H1 (cell line): Measurements from ENCODE around the gene RNU7-1. TPM values are rescaled to one million over a fixed set of nuclear protein-coding genes. Genes with fewer than 3 reads are reported as not detected.
A peak's percentile ranks its signal among the peaks of the same experiment; 100 is the strongest.

Experiments
- BACH1 ChIP-seq: IDR thresholded peaks from 2 replicates; pipeline ENCODE4 v1.6.1; 2012; ENCODE audit warnings: low read length, improper control_type of control experiment
- CTBP2 ChIP-seq: IDR thresholded peaks from 2 replicates; pipeline ENCODE4 v1.7.0; 2011; ENCODE audit warnings: borderline replicate concordance, mild to moderate bottlenecking, moderate library complexity, mixed read lengths, low read length; ENCODE audit not compliant: insufficient read depth, insufficient read length
- E2F6 ChIP-seq: IDR thresholded peaks from 2 replicates; pipeline ENCODE4 v1.6.1; 2012; ENCODE audit warnings: inconsistent platforms
- EGR1 ChIP-seq: IDR thresholded peaks from 2 replicates; pipeline ENCODE4 v1.6.1; 2011; ENCODE audit warnings: low read depth, low read length, borderline replicate concordance
- GTF2F1 ChIP-seq: IDR thresholded peaks from 2 replicates; pipeline ENCODE4 v1.6.1; 2012; ENCODE audit warnings: low read depth, low read length, improper control_type of control experiment, borderline replicate concordance
- KDM1A ChIP-seq: fragments of 200-600, 300-600 bp; sonication (generic); IDR thresholded peaks from 2 replicates; pipeline ENCODE4 v1.7.1; 2016; ENCODE audit warnings: mild to moderate bottlenecking, low read length, borderline replicate concordance
- KDM5A ChIP-seq: fragments of 200-600 bp; IDR thresholded peaks from 2 replicates; pipeline ENCODE4 v1.7.1; 2012; ENCODE audit warnings: mild to moderate bottlenecking, low read length, inconsistent platforms, mixed read lengths
- POLR2A ChIP-seq, 2 experiments: IDR thresholded peaks; 1 replicate in 1 of 2; 2 replicates in 1 of 2; pipeline ENCODE4 v1.6.1; 2011; ENCODE audit warnings: low read depth in 2 of 2, low read length in 2 of 2, mild to moderate bottlenecking in 2 of 2; ENCODE audit errors: control extremely low read depth in 1 of 2
- RBBP5 ChIP-seq: IDR thresholded peaks from 2 replicates; pipeline ENCODE4 v1.7.1; 2012; ENCODE audit warnings: low read depth, mild to moderate bottlenecking, inconsistent platforms, low read length, moderate library complexity, borderline replicate concordance
- RFX5 ChIP-seq: IDR thresholded peaks from 2 replicates; pipeline ENCODE4 v1.6.1; 2011; ENCODE audit warnings: low read depth, low read length, improper control_type of control experiment, borderline replicate concordance
- RXRA ChIP-seq: IDR thresholded peaks from 2 replicates; pipeline ENCODE4 v1.6.1; 2011; ENCODE audit warnings: low read depth, mild to moderate bottlenecking, low read length, moderate library complexity; ENCODE audit not compliant: insufficient read depth
- SIN3A ChIP-seq, 2 experiments: IDR thresholded peaks in 1 of 2; conservative IDR thresholded peaks in 1 of 2; 2 replicates each; pipeline ENCODE4 v1.6.1; 2011 to 2012; ENCODE audit warnings: low read length in 2 of 2, improper control_type of control experiment in 1 of 2, low read depth in 1 of 2, mild to moderate bottlenecking in 1 of 2
- SIRT6 ChIP-seq: IDR thresholded peaks from one replicate; pipeline ENCODE4 v1.7.1; 2012; ENCODE audit warnings: low read length, inconsistent platforms
- SRF ChIP-seq: IDR thresholded peaks from 2 replicates; pipeline ENCODE4 v1.6.1; 2011; ENCODE audit warnings: mild to moderate bottlenecking, low read depth, low read length, moderate library complexity
- TCF12 ChIP-seq: IDR thresholded peaks from 2 replicates; pipeline ENCODE4 v1.6.1; 2011; ENCODE audit warnings: low read depth, mild to moderate bottlenecking, low read length
- polyA plus RNA-seq, 7 experiments: library from polyadenylated mRNA; depleted of rRNA in 3 of 7; stranded (reverse) in 5 of 7; unstranded in 2 of 7; fragments of >200 nt in 5 of 7; fragments of 200-250 nt in 2 of 7; gene quantifications; 1 replicate in 5 of 7; 2 replicates in 1 of 7; 4 replicates in 1 of 7; pipeline versions ENCODE4 v1.2.1 to v1.2.3, GENCODE V29; 2011 to 2013; ENCODE audit warnings: missing spikeins in 2 of 7, mixed read lengths in 2 of 7
- total RNA-seq: library from RNA; stranded (reverse); fragmentation: NEBNext Ultra II Directional; extraction: Animal tissue kit (Norgen Biotek cat#: 25700); gene quantifications from 2 replicates; pipeline ENCODE4 v1.2.1, GENCODE V29; 2021
- TF ChIP-seq, protein P1 (sequence below): IDR thresholded peaks from 2 replicates; pipeline ENCODE4 v1.6.1; 2011; ENCODE audit warnings: low read length, improper control_type of control experiment

Gene RNU7-1
- total and polyA plus RNA-seq, 2 of the 8 experiments (the other 6 are each of a cell fraction or from before 2014, with no cell fraction given) = not detected

DNA sequence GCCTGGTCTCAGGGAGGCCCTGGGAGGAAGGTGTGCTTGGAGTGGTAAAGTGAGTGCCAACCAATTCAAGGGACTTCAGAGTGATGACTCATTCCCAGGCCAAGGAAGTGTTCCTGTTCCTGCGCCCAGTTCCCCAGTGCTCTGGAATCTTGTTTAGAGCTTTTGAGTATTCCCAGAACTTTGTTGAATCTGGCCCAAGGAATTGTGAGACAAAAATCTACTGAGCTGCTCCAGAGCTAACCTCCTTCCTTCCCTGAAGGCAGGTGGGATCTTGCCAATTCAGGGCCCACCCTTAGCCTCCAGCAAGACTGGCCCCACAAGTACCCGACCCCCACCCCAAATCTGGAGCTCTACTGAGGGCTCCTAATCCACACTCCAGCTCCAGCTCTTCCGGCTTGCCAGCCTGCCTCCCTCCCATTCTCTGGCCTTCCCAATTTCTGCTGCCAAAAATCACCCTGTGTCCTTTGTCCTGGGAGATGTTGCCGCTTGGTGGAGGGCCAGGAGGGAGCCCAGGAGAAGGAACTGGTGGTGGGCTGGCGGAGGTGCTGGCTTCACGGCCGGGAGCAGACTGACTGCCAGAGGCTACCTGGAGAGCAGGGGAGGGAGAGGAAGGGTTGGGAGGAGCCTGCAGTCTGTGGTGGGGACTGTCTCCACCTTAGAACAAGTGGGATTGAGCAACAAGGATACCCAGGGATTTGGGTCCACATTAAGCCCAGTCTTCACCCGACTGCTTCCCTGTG lies 17.9 kb upstream of the RNU7-1 start (continued):
- TF ChIP-seq RXRA (no peak), SIRT6 (no peak), POLR2A (IDR thresholded peaks at IDR 0.05; ENCODE audit: control extremely low read depth in 1 of 2, low read depth in 2 of 2, low read length in 2 of 2) (peak in 1 of 2 experiments; percentile 43; a peak in 1 of 3 replicates), SIN3A (conservative IDR thresholded peaks at IDR 0.05 in 1 of 2, IDR thresholded peaks at IDR 0.05 in 1 of 2; ENCODE audit: low read depth in 1 of 2, low read length in 2 of 2) (peak; percentile 18 to 69; a peak in 1 of 4 replicates), E2F6 (no peak), TCF12 (no peak), KDM5A (no peak), EGR1 (peak; percentile 47; the same call in 1 of the 2 replicates), SRF (no peak), BACH1 (no peak), KDM1A (no peak), CTBP2 (peak; percentile 70), GTF2F1 (no peak), RFX5 (no peak), RBBP5 (0 out of 2 replicates have a peak, but pooled peaks have one; percentile 44)
- TF ChIP-seq, protein P1, sequence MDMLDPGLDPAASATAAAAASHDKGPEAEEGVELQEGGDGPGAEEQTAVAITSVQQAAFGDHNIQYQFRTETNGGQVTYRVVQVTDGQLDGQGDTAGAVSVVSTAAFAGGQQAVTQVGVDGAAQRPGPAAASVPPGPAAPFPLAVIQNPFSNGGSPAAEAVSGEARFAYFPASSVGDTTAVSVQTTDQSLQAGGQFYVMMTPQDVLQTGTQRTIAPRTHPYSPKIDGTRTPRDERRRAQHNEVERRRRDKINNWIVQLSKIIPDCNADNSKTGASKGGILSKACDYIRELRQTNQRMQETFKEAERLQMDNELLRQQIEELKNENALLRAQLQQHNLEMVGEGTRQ = no peak
